Loucy (cell line): ENCODE data around the gene KDR.

Experiments used
- H2AFZ ChIP-seq: fragments of 200-600 bp; sonication (generic); 2 replicates; pipeline ENCODE4 v1.6.0; 2016; ENCODE audit warnings: antibody characterized with exemption, mild to moderate bottlenecking, low read length, moderate library complexity
- H3F3A ChIP-seq: fragments of 200-600 bp; 2 replicates; pipeline ENCODE4 v1.6.0; 2016; ENCODE audit warnings: antibody characterized with exemption, low read depth, mild to moderate bottlenecking
- H3K27me3 ChIP-seq: fragments of 200-600 bp; sonication (generic); 2 replicates; pipeline ENCODE4 v1.6.1; 2014; ENCODE audit warnings: low read length, mild to moderate bottlenecking; ENCODE audit not compliant: insufficient read depth, poor library complexity, severe bottlenecking
- H3K36me3 ChIP-seq: fragments of 200-600 bp; sonication (generic); 2 replicates; pipeline ENCODE4 v1.6.1; 2016; ENCODE audit warnings: low read length; ENCODE audit not compliant: insufficient read depth
- H3K4me1 ChIP-seq: fragments of 200-600 bp; sonication (generic); 2 replicates; pipeline ENCODE4 v1.5.1; 2014; ENCODE audit warnings: low read length, mild to moderate bottlenecking; ENCODE audit not compliant: insufficient read depth, poor library complexity, severe bottlenecking
- H3K4me2 ChIP-seq: fragments of 200-600 bp; sonication (generic); 2 replicates; pipeline ENCODE4 v1.6.0; 2014; ENCODE audit warnings: antibody characterized with exemption, low read length, low read depth, mild to moderate bottlenecking; ENCODE audit not compliant: poor library complexity, severe bottlenecking
- H3K4me3 ChIP-seq: fragments of 200-600 bp; sonication (generic); 2 replicates; pipeline ENCODE4 v1.5.1; 2014; ENCODE audit warnings: low read length, mild to moderate bottlenecking, mixed read lengths; ENCODE audit not compliant: poor library complexity, severe bottlenecking
- H3K79me2 ChIP-seq: fragments of 200-600 bp; sonication (generic); 2 replicates; pipeline ENCODE4 v1.6.1; 2014; ENCODE audit warnings: low read length; ENCODE audit not compliant: insufficient read depth
- H3K9ac ChIP-seq: fragments of 200-600 bp; sonication (generic); 2 replicates; pipeline ENCODE4 v1.6.0; 2014; ENCODE audit warnings: mild to moderate bottlenecking, low read depth, low read length, moderate library complexity; ENCODE audit not compliant: poor library complexity, severe bottlenecking
- H3K9me2 ChIP-seq: fragments of 200-600 bp; sonication (generic); replicated peaks from 2 replicates; pipeline ENCODE4 v1.6.1; 2016; ENCODE audit warnings: low read depth, low read length, mixed read lengths
- H3K9me3 ChIP-seq: fragments of 200-600 bp; sonication (generic); 2 replicates; pipeline ENCODE4 v1.6.1; 2014; ENCODE audit warnings: mild to moderate bottlenecking, antibody characterized with exemption, low read length, low read depth; ENCODE audit not compliant: insufficient read depth
- H4K20me1 ChIP-seq: fragments of 200-600 bp; sonication (generic); 2 replicates; pipeline ENCODE4 v1.6.0; 2014; ENCODE audit warnings: antibody characterized with exemption, low read length, mild to moderate bottlenecking; ENCODE audit not compliant: insufficient read depth, poor library complexity, severe bottlenecking
- CTCF ChIP-seq: fragments of 200-600 bp; sonication (generic); conservative IDR thresholded peaks from 2 replicates; pipeline ENCODE4 v1.5.1; 2014; ENCODE audit warnings: mild to moderate bottlenecking, antibody characterized with exemption, low read length
- EZH2phosphoT487 ChIP-seq: fragments of 200-600 bp; IDR thresholded peaks from 2 replicates; pipeline ENCODE4 v1.6.1; 2018; ENCODE audit warnings: antibody characterized with exemption, mild to moderate bottlenecking, moderate library complexity, borderline replicate concordance

KDR gene

GRCh38 chr4:55125087-55125721, at the start of gene KDR:
KDR (minus strand) TSS chr4:55125595; CDS start chr4:55125293, 302 bp downstream.
- Histone ChIP-seq H3F3A (no peaks in the 10 kb centered on the region), H3K4me2 (no peak within 1 kb of the TSS), H3K9ac (no peak within 1 kb of the TSS), H3K4me1 (no peaks in the 10 kb centered on the region), H3K9me2 (no peaks in the 10 kb centered on the region), H4K20me1 (no peaks in the 10 kb centered on the region), H3K36me3 (no peaks in the 10 kb centered on the region), H3K79me2 (no peaks in the 10 kb centered on the region), H3K27me3 (no peaks in the 10 kb centered on the region), H3K4me3 (no peak within 1 kb of the TSS), H3K9me3 (no peaks in the 10 kb centered on the region), H2AFZ (no peak within 1 kb of the TSS)
- TF ChIP-seq CTCF = no peak
- no peak for TF ChIP-seq EZH2phosphoT487

- Histone ChIP-seq H4K20me1 (no peaks in the 10 kb centered on the region), H2AFZ (no peak overlapping the region), H3K79me2 (no peaks in the 10 kb centered on the region), H3K9me3 (no peaks in the 10 kb centered on the region), H3K4me3 (no peak overlapping the region), H3F3A (no peaks in the 10 kb centered on the region), H3K4me2 (no peak overlapping the region), H3K4me1 (no peaks in the 10 kb centered on the region), H3K36me3 (no peaks in the 10 kb centered on the region), H3K9me2 (no peaks in the 10 kb centered on the region), H3K27me3 (no peaks in the 10 kb centered on the region), H3K9ac (no peak overlapping the region)
- TF ChIP-seq EZH2phosphoT487 = no peak
- no peak for TF ChIP-seq CTCF
Observed at GRCh38 chr4:55173580-55173979, 48.2 kb upstream of the KDR start.

GRCh38 chr4:55172694-55173287, 47.4 kb upstream of the KDR start:
- no peak for TF ChIP-seq EZH2phosphoT487
- no peak for TF ChIP-seq CTCF
- Histone ChIP-seq H3K9me3 (no peaks in the 10 kb centered on the region), H3K27me3 (no peaks in the 10 kb centered on the region), H3K4me1 (no peaks in the 10 kb centered on the region), H3K4me3 (no peak overlapping the region), H3K36me3 (no peaks in the 10 kb centered on the region), H4K20me1 (no peaks in the 10 kb centered on the region), H3F3A (no peaks in the 10 kb centered on the region), H2AFZ (no peak overlapping the region), H3K79me2 (no peaks in the 10 kb centered on the region), H3K9me2 (no peaks in the 10 kb centered on the region), H3K9ac (no peak overlapping the region), H3K4me2 (no peak overlapping the region)
